ENCODE data around the gene DPP3.
"Not testable (repeated sequence)": the region's sequence is repeated elsewhere in the genome, so short reads cannot be mapped to it uniquely, and the experiment has no call there.

The DPP3 gene

DNA sequence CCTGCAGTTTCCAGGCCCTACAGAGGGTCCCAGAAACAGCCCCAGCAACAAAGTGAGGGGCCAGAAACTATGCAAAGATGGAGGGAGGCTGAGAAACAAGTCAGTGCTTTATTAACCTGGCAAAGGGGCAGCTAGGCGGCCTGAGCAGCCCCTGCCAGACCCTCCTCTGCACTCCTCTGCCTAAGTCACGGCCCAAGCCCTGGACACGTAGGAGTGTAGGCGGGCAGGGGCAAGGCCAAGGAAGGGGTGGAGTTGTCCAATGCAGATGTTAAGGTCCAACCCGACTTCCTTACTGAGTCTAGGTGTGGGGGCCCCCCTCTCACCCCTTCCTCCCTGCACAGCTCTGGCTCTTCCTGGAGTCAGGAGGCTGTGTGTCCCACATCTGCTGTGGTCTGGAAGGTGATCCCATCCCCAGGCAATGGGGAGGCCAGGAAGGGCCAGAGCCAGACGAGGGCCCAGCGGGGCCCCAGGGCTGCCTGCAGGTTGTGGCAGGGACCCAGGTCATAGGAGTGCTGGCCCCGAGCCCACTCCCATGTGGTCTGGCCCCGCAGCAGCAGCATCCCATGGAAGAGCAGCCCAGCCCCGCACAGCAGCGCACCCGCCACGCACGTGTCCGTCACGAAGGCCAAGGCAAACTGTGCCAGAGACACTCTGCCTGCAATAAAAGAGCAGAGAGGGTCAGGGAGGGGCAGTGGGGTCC, 59.1 kb downstream of the DPP3 start:
- DNase-seq = no peak

DNA sequence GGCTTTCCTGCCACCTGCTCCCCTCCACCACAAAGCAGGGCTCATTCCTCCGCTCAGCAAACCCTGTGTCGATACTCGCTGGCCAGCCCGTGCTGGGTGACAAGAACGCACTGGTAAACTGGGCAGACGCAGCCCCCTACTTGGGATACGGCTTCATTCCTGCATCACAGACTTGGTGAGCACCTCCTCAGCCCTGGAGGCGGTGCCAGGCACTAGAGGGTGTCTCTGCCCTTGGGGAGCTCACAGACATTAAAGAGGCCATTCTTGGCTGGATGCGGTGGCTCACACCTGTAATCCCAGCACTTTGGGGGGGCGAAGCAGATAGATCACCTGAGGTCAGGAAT, 59.6 kb downstream of the DPP3 start:
- DNase-seq = no peak

DNA sequence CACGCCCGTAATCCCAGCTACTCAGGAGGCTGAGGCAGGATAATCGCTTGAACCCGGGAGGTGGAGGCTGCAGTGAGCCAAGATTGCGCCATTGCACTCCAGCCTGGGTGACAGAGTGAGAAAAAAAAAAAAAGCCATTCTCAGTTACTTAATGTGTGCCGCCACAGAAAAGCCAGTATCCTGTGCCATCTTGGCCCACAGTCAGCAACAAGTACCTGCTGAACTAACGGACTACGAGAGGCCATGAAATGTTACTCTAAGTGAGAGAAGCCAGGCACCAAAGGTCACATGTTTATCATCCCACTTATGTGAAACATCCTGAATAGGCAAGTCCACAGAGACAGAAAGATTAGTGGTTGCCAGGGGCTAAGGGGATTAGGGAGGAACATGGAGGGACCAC, 60.4 kb downstream of the DPP3 start:
- not testable (repeated sequence) for DNase-seq

DNA sequence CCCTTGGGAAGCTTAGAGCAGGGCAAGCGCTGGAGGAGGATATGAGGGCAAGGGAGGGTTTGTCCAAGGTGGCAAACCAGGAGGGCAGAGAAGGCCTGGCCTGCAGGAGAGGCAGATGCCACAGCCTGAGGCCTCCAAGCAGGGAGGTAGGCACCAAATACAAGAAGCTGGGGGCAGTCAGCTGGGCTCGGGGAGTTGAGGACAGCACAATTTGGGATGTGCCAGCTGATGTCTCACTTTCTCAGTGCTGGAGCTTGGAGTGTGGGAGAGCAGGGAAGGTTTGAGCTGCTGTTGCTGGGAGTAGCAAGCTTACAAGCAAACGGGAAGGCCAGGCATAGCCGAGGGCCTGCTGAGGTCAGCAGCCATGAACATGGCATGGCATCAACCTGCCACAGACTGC, 61.7 kb downstream of the DPP3 start:
- no peak for DNase-seq

DNA sequence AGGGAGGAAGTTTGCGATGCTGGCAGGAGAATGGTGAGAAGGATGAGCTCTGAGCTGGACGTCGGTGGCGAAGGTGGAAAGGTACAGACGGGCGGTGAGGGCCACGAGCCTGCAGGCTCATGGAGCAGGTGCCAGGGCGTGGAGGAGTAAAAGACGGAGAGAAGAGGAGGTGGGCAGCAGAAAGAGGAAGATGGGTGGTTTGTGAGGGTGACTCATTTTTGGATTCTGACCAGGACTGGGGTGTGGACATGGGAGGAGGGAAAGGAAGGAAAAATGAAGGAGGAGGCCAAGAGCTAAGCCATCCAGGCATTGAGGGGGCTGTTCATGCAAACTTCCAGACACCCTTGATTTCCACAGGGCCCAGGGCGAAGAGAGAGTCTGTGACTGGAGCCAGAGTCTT, 62.1 kb downstream of the DPP3 start:
- DNase-seq = no peak

DNA sequence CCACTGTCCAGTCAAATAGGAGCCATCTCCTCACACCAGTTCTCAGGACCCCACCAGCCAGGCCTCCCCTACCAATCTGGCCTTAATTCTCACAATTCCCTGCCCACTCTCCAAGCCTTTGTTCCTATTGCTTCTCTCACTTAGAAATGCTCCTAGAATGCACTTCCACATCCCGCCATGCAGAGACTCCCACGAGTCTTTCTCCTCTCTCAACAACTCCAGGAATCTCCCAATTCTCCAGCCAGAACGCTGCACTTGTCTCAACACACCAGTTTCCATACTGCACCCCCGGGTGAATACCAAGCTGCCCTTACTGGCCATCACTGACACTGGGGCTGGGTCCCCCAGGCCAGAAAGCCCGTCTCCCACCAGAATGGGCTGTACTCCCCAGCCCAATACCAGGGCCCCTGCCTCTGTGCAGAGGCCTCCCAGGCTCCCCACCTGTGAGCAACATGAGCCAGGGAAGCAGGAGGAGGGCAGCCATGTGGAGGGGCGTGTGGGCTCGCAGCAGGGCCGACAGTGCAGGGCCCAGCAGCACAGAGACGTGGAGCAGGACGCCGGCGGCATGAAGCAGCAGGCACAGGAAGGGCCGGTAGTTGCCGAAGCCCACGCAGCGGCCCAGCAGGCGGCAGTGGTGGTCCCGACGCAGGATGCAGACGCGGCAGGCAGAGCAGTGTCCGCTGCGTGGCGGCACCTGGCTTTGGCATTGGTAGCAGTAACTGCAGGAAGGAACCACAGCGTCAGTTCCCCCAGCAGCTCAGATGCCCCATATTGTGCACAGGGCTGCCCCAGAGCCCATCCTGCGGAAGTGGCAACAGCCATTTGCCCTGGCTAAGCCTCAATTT, 63.3 kb downstream of the DPP3 start:
- DNase-seq = peak in 2 of 4 experiments; percentile 37 to 54

DNA sequence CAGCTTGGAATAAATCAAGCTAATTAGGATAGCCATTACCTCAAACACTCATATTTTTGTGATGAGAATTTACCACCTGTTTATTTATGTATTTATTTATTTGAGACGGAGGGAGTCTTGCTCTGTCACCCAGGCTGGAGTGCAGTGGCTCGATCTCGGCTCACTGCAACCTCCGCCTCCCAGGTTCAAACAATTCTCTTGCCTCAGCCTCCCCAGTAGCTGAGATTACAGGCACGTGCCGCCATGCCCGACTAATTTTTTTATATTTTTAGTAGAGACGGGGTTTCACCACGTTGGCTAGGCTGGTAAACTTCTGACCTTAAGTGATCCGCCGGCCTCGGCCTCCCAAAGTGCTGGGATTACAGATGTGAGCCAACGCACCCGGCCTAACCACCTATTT, 64.7 kb downstream of the DPP3 start:
- DNase-seq = not testable (repeated sequence)

DNA sequence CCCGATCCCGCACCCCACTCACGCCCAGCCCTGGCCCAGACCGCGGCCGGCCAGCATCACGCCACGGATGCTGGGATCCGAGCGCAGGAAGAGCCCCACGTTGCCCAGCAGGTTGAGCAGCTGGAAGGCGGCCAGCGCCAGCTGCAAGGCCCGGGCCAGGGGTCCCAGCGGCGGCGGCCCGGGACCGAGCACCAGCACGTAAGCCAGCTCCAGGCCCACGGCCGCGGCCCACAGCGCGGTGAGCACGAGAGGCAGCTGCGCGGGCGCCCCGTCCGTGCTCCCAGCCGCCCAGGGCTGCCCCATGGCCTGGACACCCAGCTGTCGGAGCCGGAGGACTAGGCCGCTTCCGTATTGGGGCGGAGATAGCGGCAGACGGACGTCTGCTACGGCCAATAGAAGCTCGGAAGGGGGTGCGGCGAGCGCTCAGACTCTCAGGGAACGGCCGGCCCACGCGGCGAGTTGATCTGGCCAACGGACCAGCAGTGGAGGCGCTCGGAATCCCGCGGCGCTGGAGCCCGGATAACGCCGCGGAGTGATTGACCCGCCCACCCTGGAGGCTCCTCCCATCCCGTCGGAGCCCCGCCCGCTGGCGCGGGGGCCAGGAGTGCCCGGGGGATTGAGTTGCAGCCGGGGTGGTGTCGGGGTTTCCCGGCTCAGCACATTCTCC, 65.6 kb downstream of the DPP3 start, which contains the start of gene ZDHHC24:
ZDHHC24 (minus strand) TSS at position 348 of the 667 bp plus-strand sequence; CDS start at position 303, 45 bp downstream.
- peak; percentile 38 to 74 (median 59) for DNase-seq

DNA sequence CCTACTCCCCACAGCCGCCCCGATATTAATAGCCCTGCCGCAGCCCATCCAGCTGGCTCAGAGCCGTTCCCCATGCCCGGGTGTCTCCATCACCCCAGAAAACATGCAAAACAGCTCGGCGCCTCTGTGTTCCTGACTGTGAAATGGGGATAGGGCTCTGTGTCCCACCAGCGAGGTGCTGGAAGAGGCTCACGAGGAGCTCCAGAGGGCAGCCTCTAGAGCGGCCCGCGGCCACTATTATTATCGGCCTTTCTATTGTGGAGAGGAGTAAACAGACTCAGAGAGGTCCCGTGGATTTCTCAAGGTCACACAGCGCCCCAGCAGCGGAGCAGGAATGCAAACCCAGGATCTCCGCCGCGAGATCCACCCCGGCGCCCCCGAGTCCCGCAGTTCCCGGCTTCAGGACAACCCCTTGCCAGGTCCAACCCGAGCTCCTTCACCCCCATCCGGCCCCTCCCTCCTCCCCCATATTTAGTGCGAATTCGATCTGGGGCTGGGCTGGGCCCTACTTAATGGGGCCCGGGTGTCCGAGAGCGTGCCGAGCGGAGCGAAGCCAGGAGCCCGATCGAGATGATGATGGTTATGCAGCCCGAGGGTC, 66.2 kb downstream of the DPP3 start, which contains the start of gene ACTN3:
ACTN3 (plus strand) TSS at position 536 of the 598 bp plus-strand sequence; CDS start at position 571, 35 bp downstream.
- DNase-seq = no peak

DNA sequence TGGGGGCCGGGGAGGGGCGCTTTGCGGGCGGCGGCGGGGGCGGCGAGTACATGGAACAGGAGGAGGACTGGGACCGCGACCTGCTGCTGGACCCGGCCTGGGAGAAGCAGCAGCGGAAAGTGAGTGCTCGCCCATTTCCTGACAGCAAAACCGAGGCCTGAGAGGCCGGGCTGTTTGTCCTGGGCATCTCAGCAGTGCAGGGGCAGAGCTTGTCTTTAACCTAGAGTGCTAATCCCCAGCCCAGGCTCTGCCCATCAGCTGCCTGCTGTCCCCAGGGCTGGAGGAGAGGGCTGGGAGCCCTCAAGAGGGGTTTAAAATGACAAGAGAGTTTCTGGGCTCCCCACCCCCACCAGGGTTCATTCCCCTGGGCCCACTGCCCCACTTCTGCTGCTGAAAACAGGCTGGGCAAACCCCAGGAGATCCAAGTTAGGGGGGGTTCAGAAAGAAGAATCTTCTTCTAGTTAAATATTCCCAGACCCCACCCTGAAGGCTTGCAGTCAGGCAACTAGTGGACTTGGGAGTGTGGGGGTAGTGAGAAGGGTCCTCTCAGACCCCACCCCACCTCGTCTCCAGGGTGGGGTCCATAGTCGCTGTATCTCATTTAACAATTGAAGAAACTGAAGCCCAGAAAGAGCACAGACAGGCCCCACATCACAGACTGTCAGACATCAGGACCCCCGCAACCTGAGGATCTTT, 66.9 kb downstream of the DPP3 start:
- no peak for DNase-seq

DNA sequence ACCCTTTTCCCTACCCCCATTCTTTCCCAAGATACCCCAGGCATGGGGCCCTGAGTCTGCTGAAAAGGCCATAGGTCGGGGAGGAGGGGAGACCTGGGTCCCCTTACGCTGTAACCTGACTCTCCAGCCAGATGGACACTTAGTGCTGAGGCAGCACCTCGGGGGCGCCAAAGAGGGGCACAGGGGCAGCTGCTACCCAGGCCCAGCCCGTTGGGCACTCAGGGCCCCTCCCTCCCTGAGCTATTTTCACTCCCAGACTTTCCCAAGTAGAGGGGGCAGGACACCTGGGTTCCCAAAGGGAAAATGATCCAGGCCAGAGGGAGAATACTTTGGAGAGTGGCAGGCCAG, 67.4 kb downstream of the DPP3 start:
- no peak for DNase-seq

DNA sequence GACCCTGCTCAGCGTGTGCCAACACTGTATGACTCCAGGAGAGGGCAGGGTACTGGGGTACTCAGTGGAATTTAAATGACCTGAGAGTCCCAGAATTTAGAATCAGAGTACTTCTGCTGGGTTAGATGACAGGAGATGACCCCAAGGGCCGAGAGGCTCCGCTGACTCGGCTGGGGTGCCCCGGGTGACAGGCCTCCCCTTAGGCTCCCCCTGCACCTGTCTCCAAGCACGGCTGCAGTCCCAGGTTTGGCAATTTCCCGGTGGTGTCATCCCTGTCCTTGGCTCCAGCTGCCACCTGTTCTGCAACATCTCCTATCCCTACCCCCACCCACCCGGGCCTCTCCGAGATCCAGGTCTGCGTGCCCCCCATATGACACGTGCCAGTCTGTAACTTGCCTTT, 67.8 kb downstream of the DPP3 start:
- DNase-seq = no peak

DNA sequence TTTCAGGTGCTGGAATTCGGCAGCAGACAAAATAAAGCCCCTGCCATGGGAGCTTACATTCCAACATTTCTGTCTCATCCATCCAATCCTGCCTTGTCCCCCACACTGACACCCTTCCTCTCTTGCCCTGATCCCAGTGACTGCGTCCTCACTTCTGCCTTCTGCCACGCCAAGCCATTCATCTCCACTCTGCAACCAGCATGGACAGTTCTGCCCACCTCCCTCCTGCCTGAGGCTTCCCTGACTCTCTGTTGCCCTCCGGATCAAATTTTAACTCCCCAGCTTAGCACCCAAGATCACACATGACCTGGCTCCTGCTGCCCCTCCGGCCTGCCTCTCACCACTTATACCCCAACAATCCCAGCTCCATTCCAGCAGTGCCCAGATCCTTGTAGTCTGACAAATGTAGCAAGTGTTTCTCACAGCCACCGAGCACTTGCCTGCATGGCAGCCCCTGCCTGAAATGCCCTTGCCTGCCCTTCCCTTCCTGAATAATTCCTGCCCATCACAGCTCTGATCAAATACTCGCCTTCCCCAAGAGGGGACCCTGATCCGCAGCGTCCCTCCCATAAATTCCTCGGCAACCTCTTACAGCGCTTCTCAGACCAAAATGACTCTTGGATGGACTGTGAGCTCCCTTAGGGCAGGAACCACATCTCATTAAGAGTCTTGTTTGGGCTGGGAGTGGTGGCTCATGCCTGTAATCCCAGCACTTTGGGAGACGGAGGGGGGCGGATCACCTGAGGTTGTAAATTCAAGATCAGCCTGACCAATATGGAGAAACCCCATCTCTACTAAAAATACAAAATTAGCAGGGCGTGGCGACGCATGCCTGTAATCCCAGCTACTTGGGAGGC, 68.8 kb downstream of the DPP3 start:
- DNase-seq = no peak

DNA sequence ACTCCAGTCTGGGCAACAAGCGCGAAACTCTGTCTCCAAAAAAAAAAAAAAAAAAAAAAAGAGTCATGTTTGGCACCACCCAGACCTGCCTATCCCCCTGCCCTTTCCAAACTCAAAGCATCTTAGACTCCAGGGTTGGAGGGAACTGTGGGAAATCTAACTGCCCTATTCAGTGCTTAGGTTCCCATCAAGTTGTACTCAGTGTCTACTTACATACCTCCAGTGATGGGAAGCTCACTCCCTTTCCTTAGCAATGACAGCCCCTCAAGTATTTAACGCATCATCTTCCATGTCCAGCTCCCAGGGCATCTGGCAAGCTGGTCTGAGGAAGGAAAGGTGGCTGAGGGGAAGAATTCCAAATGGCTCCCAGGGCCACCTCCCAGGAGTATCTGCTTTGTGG, 69.5 kb downstream of the DPP3 start:
- no peak for DNase-seq

DNA sequence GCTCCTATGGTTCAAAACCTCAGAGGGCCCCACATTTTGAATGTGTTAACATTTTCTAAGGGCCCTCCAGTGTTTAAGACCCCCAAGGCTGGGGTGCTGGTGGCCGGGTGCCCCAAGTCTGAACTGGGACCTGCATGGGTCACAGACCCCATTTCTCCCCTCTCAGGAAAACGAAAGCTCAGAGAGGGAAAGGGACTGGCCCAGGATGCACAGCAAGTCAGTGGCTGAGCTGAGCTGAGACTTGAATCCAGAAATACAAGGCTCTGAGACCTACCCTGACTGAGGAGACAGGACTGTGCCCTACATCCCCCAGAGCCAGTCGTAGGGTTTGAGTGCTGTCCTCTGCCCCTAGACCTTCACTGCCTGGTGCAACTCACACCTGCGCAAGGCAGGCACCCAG, 70.7 kb downstream of the DPP3 start:
- DNase-seq = no peak

DNA sequence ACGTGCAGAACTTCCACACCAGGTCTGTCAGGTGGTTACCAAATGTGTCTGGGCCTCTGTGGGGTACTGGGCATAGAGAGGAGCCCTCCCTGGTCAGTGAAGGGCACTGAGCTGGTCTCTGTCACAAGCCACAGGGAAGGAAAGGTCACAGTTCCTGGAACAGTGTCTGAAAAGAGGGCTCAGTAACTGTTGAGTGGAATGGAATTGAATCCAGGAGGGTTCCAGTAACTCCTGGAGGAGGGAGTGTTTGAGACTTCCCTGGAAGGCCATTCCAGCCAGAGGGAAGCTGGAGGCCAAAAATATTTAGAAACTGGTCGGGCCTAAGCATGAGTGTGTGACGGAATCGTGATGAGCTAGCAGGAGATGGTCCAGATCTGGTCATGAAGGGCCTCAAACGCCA, 74.4 kb downstream of the DPP3 start:
- no peak for DNase-seq

DNA sequence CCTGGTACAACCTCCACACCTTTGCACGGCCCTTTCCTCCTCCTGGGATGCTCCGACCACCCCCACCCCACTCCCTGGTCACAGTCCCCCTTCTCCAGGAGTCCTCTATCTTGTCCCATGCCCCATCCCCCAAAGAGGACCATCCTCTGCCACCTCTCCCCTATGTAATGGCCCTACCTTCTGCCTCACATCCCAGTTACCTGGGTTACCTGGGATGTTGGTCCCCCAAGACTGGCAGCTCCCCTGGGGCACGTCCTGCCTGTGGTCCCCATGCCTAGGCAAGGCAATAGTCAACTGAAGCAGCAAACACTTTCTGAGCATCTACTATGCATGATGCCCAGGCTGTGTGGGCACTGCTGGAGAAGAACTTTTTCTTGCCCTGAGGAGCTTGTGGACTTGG, 75.2 kb downstream of the DPP3 start:
- no peak for DNase-seq

DNA sequence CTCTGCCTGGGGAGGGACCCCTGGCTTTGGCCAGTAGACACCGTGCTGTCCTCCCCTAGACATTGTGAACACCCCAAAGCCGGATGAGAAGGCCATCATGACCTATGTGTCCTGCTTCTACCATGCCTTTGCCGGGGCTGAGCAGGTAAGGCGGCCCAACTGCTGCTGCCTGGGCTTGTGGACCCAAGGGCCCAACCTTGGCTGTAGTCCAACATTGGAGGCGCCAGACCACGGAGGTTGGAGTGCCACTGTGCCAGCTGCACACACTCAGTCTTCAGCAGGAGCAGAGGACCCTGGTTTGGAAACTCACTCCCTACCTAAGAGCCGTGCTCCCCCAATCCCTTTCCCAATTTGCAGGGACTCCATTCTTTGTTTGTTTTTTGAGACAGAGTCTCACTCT, 75.9 kb downstream of the DPP3 start:
- DNase-seq = no peak

DNA sequence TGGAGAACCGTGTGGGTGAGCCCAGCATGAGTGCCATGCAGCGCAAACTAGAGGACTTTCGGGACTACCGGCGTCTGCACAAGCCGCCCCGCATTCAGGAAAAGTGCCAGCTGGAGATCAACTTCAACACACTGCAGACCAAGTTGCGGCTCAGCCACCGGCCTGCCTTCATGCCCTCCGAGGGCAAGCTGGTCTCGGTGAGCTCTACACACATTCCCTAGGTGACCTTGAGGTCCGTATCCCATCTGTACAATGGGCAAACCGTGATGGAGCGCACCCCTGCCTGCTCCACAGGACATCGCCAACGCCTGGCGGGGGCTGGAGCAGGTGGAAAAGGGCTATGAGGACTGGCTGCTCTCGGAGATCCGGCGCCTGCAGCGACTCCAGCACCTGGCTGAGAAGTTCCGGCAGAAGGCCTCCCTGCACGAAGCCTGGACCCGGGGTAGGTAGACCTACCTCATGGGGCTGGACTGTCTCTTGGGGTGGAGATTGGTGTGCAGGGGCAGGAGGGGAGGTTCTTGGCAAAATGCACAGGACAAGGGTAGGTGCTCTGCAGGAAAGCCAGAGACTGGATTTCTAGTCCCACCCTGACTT, 77.6 kb downstream of the DPP3 start:
- DNase-seq = no peak

Measured in activated naive CD4-positive, alpha-beta T cell (primary cell).